Measurements from ENCODE around the gene IFNA7.
"Not testable (repeated sequence)": the region's sequence is repeated elsewhere in the genome, so short reads cannot be mapped to it uniquely, and the experiment has no call there.

Gene IFNA7

GRCh38 chr9:21174671-21175070 lies 27.3 kb downstream of the IFNA7 start:
- DNase-seq, result no peak

- DNase-seq, result no peak
These were observed 29.8 kb downstream of the IFNA7 start for GRCh38 chr9:21172156-21172555.

DNA sequence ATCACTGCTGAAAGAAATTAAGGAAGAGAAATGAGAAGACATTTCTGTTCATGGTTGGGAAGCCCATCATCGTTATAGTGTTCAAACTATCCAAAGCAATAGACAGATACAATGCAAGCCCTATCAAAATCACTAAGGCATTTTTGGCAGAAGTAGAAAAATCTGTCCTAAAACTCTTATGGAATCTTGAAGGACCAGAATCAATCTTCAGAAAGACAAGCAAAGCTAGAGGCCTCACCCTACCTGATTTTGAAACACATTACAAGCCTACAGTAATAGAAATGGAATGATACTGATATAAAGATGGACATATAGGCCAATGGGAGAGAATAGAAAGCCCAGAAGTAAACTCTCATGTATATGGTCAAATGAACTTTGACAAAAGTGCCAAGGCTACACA lies 30.7 kb downstream of the IFNA7 start:
- no peak for DNase-seq

DNA sequence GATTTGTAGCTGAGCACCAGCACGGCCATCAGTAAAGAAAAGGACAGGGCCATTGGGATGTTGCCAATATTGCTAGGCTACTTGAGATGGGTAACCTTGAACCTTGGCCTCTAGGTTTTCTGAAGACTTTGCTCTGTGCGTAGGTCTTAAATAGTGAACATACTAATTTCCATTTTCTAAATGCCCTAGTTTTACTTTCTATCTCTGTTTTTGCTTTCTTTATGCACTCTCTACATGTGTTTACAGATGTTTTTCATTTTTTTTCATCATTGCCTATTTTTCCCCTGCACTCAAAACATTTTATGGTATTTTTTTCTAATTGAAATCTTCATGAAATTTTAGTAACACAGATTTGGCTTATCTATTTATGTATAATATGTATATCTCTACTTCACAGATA lies 35.4 kb downstream of the IFNA7 start, which contains the start of gene IFNA21:
TSS of gene IFNA21 (minus strand) at position 101 of the 400 bp plus-strand sequence. CDS start at position 53, 48 bp downstream.
- not testable (repeated sequence) for DNase-seq

GRCh38 chr9:21165516-21165915 lies 36.5 kb downstream of the IFNA7 start:
- no peak for DNase-seq

DNA sequence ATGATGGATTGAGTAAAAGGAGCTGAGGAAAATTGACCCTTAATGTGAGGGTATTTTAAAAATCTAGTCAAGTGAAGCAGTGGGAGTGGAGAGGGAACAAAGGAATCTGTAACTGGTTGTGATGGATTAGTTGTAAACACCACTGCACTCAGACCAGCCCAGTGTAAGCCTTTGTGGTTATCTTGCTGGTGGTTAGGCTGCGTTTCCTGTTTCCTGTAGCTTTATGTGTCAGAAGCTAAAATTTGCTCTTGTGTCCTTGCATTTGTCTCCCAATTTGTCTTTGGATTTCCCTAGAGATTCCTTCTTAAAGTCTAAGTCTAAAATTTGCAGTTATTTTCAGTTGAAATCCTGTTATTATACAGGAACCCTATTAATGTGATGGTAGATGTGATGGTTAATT lies 41.8 kb downstream of the IFNA7 start:
- DNase-seq, result no peak

DNA sequence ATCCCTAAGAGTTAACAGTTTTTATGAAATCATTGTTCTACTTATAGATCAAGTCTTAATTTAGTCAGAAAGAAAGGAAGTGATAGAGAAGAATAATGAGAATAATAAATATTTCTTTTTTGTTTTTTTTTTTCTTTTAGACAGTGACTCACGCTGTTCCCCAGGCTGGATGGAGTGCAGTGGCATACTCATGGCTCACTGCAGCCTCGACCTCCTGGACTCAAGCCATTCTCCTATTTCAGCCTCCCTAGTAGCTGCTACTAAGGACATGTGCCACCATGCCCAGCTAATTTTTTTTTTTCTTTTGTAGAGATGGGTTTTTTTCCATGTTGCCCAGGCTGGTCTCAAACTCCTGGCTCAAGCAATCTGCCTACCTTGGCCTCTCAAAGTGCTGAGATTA lies 46.5 kb downstream of the IFNA7 start:
- no peak for DNase-seq

DNA sequence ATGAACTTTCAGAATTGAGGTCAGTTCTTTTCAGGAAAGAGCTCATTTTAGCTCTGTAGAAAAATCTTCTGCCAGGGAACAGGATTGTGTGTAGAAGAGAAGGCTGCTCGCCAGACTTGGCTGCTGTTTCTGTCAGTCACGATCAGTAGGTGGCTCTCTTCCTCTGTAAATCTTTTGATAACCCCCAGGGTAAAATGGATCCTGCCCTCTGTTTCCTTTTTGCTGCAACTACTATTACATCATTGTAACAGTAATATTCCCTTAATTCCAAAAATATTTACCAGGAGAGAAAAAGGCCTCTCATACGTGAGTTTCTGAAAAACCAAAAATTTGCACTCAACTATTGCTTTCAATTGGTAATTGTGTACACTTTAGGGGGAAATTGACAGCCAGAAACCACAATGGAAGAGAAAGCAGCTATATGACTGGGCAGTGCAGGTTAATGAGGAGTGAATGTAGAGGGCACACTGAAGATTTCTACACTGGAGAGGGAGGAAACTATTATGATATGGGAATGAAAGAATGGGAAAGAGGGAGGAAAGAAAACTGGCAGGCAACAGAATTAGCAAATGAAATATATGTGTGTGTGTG lies 47.9 kb downstream of the IFNA7 start:
- no peak for DNase-seq

DNA sequence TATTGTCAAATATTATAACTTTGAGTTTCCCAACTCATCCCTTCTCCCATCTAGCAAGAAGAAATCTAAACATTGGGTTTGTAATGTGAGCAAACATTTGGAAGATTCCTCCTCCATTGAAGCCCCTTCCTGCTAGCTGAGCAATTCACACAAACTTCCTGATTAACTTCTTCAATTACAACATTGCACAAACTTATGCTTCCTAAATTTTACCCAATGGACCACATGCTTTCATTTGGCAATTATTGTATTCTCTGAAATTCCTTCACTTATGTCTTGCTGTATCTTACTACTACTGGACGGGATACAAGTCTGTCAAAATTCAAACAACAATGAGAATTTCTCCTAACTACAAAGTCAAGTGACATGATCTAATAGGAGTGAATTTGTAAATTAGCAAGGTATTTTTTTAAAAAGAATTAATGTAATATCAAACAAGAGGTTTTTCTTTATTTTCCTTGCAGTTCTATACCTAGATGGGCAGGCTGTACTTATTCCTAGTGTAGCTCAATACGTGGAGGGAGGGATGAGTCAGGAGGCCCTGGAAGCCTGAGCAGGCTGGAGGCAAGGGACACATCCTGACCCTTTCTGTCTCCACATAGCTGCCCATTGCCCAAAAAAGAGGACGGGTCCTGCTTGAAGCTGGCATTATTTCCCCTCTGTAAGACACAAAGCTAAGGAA lies 48.5 kb downstream of the IFNA7 start:
- DNase-seq, result no peak
